ENCODE results near the gene NUP98.
A peak's percentile ranks its signal among the peaks of the same experiment; 100 is the strongest.

NUP98 gene

DNA sequence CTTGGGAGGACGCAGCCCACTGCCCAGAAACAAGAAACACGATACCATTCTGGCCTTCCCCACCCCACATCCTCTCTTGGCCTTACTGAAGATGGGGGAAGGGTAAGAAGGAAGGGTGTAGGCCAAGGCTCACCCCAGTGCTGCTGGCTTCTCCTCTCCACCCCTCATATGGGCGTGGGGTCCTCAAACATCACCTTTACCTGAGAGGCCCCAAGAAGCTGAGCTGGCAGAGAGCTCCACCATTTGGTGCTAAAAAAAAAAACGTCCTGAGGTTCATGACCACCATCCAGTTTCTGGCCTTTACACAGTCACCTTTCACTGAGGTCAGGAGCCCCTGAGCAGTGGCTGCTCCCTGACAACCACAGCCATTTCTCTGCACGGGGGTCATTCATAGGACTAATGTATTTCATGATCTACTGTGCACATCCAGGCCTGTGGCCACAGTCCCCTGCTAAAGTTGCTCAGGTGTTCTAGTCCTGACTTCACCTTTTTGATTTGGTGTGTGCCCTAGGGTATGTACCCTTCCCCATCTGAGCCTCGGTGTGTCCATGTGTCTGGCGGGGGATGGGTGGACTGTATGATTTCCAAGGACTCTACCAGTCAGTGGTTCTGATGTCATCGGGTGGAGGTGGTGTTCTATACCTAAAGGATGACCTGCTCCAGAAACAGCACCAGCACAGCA, 28.3 kb upstream of the NUP98 start:
- TF ChIP-seq, protein P1, sequence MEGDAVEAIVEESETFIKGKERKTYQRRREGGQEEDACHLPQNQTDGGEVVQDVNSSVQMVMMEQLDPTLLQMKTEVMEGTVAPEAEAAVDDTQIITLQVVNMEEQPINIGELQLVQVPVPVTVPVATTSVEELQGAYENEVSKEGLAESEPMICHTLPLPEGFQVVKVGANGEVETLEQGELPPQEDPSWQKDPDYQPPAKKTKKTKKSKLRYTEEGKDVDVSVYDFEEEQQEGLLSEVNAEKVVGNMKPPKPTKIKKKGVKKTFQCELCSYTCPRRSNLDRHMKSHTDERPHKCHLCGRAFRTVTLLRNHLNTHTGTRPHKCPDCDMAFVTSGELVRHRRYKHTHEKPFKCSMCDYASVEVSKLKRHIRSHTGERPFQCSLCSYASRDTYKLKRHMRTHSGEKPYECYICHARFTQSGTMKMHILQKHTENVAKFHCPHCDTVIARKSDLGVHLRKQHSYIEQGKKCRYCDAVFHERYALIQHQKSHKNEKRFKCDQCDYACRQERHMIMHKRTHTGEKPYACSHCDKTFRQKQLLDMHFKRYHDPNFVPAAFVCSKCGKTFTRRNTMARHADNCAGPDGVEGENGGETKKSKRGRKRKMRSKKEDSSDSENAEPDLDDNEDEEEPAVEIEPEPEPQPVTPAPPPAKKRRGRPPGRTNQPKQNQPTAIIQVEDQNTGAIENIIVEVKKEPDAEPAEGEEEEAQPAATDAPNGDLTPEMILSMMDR (IDR thresholded peaks at IDR 0.05; ENCODE audit: extremely low read depth, missing control alignments): no peak
- DNase-seq (ENCODE audit: low spot score): no peak

DNA sequence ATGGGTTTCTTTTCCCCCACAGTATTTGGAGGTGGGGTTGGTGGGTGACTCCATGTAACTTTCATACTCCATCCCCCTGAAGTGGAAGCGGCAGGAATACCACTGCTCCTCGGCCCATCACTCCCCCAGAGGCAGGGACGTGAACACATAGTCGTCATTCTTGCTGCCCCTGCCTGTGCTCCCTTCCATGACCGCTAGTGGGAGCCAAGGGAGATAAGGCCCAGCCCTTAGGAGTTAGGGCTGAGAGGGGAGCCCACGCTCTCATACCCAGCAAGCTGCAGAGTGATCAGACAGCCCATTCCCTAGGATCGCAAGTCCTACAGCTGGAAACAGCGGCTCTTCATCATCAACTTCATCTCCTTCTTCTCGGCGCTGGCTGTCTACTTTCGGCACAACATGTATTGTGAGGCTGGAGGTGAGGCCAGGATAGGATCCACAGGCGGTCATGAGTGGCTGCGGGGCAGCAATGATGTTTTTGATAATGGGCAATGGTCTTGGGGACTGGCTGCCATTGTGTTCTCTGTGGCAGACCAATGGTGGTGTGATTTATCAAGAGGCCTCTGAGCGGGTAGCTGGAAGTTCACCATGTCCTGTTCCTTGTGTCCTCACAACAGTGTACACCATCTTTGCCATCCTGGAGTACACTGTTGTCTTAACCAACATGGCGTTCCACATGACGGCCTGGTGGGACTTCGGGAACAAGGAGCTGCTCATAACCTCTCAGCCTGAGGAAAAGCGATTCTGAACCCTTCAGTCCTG, 27.5 kb upstream of the NUP98 start:
- DNase-seq (ENCODE audit: low spot score): peak; percentile 81
- TF ChIP-seq, protein P1 (IDR thresholded peaks at IDR 0.05; ENCODE audit: extremely low read depth, missing control alignments): peak; percentile 93

DNA sequence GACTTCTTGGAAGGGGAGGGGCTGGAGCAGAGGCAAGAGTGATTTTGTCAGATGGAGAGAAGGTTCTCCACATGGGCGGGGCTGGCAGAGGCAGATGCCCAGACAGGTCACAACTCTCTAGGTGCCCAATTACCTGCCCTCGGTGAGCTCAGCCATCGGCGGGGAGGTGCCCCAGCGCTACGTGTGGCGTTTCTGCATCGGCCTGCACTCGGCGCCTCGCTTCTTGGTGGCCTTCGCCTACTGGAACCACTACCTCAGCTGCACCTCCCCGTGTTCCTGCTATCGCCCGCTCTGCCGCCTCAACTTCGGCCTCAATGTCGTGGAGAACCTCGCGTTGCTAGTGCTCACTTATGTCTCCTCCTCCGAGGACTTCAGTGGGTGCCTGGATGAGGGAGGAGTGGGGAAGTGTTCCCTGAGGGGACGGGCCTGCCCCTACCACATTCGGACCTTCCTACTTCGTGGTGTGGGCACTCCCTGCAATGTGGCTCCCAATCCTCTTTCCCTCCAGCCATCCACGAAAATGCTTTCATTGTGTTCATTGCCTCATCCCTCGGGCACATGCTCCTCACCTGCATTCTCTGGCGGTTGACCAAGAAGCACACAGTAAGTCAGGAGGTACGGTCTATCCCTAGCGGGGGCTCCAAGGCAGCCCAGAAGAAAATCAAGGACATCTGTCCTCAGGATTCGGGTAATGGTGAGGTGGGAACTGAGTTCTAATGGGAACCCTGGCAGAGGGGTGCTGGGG, 26.6 kb upstream of the NUP98 start:
- no peak for DNase-seq (ENCODE audit: low spot score)
- TF ChIP-seq, protein P1 (IDR thresholded peaks at IDR 0.05; ENCODE audit: extremely low read depth, missing control alignments): no peak

DNA sequence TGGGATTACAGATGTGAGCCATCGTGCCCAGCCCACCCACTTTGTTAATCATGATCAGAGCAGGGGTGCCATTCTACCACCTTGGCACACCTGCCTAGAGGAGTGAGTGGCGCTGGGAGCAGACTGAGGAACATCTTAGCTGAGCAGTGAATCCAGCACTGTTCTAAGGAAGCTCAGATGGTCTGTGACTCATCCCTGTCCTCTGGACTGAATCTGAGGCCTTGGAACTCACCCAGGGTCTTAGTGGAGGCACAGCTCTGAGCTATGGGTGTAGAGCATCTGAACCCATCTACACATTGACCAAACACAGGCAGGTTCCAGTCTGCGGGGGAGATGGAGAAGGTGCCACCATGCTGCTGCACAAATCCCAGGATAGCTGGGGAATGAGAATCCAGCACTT, 25.9 kb upstream of the NUP98 start:
- TF ChIP-seq, protein P1 (IDR thresholded peaks at IDR 0.05; ENCODE audit: extremely low read depth, missing control alignments): no peak
- DNase-seq (ENCODE audit: low spot score): no peak

DNA sequence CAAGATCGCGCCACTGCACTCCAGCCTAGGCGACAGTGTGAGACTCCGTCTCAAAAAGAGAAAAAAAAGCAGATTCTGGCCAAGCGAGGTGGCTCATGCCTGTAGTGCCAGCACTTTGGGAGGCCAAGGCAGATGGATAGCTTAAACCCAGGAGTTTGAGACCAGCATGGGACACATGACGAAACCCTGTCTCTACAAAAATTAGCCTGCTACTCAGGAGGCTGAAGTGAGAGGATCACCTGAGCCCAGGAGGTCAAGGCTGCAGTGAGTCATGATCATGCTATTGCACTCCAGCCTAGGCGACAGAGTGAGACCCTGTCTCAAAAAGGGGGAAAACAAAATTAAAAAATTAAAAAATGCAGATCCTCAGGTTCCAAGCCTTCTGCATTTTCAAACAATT, 25.0 kb upstream of the NUP98 start:
- DNase-seq (ENCODE audit: low spot score): no peak
- TF ChIP-seq, protein P1 (IDR thresholded peaks at IDR 0.05; ENCODE audit: extremely low read depth, missing control alignments): no peak

DNA sequence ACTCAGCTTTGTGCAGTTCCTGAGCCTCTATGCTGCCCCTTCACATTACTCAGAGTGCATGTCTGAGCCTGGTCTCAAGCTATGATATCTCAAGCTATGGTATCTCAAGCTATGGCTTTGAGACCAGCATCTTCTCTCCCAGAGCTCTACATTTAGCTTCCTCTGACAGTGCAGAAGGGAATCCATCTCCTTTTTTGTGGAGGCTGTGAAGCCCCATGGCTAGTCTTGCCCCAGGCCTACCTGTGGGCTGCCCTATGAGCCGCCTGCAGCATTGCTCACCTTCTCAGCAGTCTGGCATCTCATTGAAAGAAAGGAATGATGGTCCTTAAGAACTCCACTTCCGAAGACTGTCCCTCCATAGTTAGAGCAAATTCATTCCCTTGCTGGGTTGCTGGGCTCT, 23.6 kb upstream of the NUP98 start:
- TF ChIP-seq, protein P1 (IDR thresholded peaks at IDR 0.05; ENCODE audit: extremely low read depth, missing control alignments): no peak
- DNase-seq (ENCODE audit: low spot score): no peak

All from GM20000 (cell line).